ENCODE results near the gene BRD2. TPM values are rescaled to one million over a fixed set of nuclear protein-coding genes. Genes with fewer than 3 reads are reported as not detected.

BRD2 gene
- total and polyA plus RNA-seq, 2 of the 4 experiments (the other 2 are of a cell fraction) = 99.5 to 144 TPM

GRCh38 chr6:33024521-33024920 lies 56.1 kb downstream of the BRD2 start:
- Histone ChIP-seq H2AK9ac (replicated peaks; ENCODE audit: low read depth, low read length, poor library complexity) (no peak overlapping the region), H3K4me3 (ENCODE audit: insufficient read depth, low read depth, low read length) (no peak overlapping the region), H3K4ac (ENCODE audit: low read depth, low read length) (no peak overlapping the region), H3K9me1 (ENCODE audit: insufficient read depth, low read length) (no peaks in the 10 kb centered on the region), H3K9me3 (ENCODE audit: control insufficient read depth, insufficient read depth, low read length) (no peaks in the 10 kb centered on the region), H4K8ac (ENCODE audit: low read depth in 2 of 2, low read length in 2 of 2) (no peak overlapping the region), H2BK5ac (ENCODE audit: low read depth, low read length, poor library complexity, severe bottlenecking) (no peak overlapping the region), H3K18ac (ENCODE audit: low read depth, low read length) (no peak overlapping the region), H3K14ac (replicated peaks; ENCODE audit: low read depth, low read length) (no peak overlapping the region), H3K27me3 (ENCODE audit: control insufficient read depth, insufficient read depth, low read length) (peaks cover 23% of the 10 kb centered on the region), H2BK15ac (ENCODE audit: low read depth, low read length) (no peak overlapping the region), H4K20me1 (ENCODE audit: insufficient read depth, low read length) (no peaks in the 10 kb centered on the region), H2BK120ac (ENCODE audit: low read depth, low read length) (no peak overlapping the region), H3K36me3 (ENCODE audit: control insufficient read depth, insufficient read depth, low read length) (no peaks in the 10 kb centered on the region), H2AK5ac (ENCODE audit: low read depth, low read length) (no peak overlapping the region), H3K56ac (ENCODE audit: extremely low read depth, insufficient read depth, low read length) (no peak overlapping the region), H3K23ac (ENCODE audit: low read depth, low read length) (no peak overlapping the region), H3K9ac (ENCODE audit: low read depth, low read length) (no peak overlapping the region), H3K4me1 (ENCODE audit: control insufficient read depth, insufficient read depth, low read length) (no peaks in the 10 kb centered on the region; the same call in 1 of the 2 replicates), H3K79me1 (ENCODE audit: low read depth in 1 of 2, low read length in 2 of 2) (no peaks in the 10 kb centered on the region), H2AFZ (replicated peaks; ENCODE audit: low read length, poor library complexity) (no peak overlapping the region), H4K5ac (ENCODE audit: low read depth, low read length) (no peak overlapping the region), H2BK20ac (ENCODE audit: low read depth, low read length) (no peak overlapping the region), H4K91ac (ENCODE audit: insufficient read depth, low read depth, low read length) (no peak overlapping the region), H3K4me2 (ENCODE audit: low read depth, low read length) (no peak overlapping the region), H3K27ac (ENCODE audit: insufficient read depth, low read length) (no peak overlapping the region)
- no TSS peak for BruUV-seq (replicated peaks)
- ChIA-PET POLR2A (ENCODE audit: unreplicated experiment) (no interaction called here), CTCF (no interaction called here)
- intact Hi-C loops (cut with micrococcal nuclease) (no loop called here), dilution Hi-C loops (cut with HindIII; ENCODE audit: low sequenced_read_pairs, unreplicated experiment) (no loop called here), in situ Hi-C loops (cut with MboI; ENCODE audit: low sequenced_read_pairs) (no loop called here)
- no peak for TF ChIP-seq CHD1 (IDR thresholded peaks at IDR 0.05; ENCODE audit: low read depth, low read length)
- TF ChIP-seq CEBPB (IDR thresholded peaks at IDR 0.05; ENCODE audit: low read depth, low read length) = no peak
- no peak for TF ChIP-seq BHLHE40 (IDR thresholded peaks at IDR 0.05; ENCODE audit: low read depth, low read length)
- TF ChIP-seq CTCF (conservative IDR thresholded peaks at IDR 0.05; ENCODE audit: low read depth, low read length) = no peak
- TF ChIP-seq, protein P1, sequence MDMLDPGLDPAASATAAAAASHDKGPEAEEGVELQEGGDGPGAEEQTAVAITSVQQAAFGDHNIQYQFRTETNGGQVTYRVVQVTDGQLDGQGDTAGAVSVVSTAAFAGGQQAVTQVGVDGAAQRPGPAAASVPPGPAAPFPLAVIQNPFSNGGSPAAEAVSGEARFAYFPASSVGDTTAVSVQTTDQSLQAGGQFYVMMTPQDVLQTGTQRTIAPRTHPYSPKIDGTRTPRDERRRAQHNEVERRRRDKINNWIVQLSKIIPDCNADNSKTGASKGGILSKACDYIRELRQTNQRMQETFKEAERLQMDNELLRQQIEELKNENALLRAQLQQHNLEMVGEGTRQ (IDR thresholded peaks at IDR 0.05; ENCODE audit: low read depth, low read length) = no peak
- TF ChIP-seq RFX5 (IDR thresholded peaks at IDR 0.05; ENCODE audit: low read depth, low read length) = no peak
- TF ChIP-seq SMC3 (IDR thresholded peaks at IDR 0.05; ENCODE audit: low read depth, low read length) = no peak
- TF ChIP-seq NFE2L2 (IDR thresholded peaks at IDR 0.05; ENCODE audit: low read depth, low read length) = no peak
- no peak for TF ChIP-seq RCOR1 (IDR thresholded peaks at IDR 0.05; ENCODE audit: insufficient replicate concordance, low read length)
- TF ChIP-seq MXI1 (IDR thresholded peaks at IDR 0.05; ENCODE audit: borderline replicate concordance, low read depth, low read length) = no peak
- no peak for TF ChIP-seq MAZ (IDR thresholded peaks at IDR 0.05; ENCODE audit: borderline replicate concordance, low read depth, low read length)
- no peak for TF ChIP-seq MAFK (IDR thresholded peaks at IDR 0.05; ENCODE audit: low read depth, low read length)
- no peak for TF ChIP-seq ELK1 (IDR thresholded peaks at IDR 0.05; ENCODE audit: borderline replicate concordance, low read depth, low read length)
- no peak for TF ChIP-seq FOS (IDR thresholded peaks at IDR 0.05; ENCODE audit: low read depth, low read length)
- TF ChIP-seq POLR2A (IDR thresholded peaks at IDR 0.05; ENCODE audit: low read depth, low read length) = no peak
- TF ChIP-seq RAD21 (IDR thresholded peaks at IDR 0.05; ENCODE audit: low read length) = no peak
- ATAC-seq (ENCODE audit: low read depth) (no peak), DNase-seq (no peak)
